K562 (cell line): Measurements from ENCODE around the gene SYMPK. TPM values are rescaled to one million over a fixed set of nuclear protein-coding genes. Genes with fewer than 3 reads are reported as not detected.

Source experiments
- EGR1 ChIP-seq: fragments of 450-650 bp; conservative IDR thresholded peaks from 2 replicates; pipeline ENCODE4 v1.6.1; 2017; ENCODE audit warnings: mild to moderate bottlenecking
- GATAD2A ChIP-seq: fragments of 450-650 bp; IDR thresholded peaks from 2 replicates; pipeline ENCODE4 v1.6.1; 2017
- HCFC1 ChIP-seq: IDR thresholded peaks from 2 replicates; pipeline ENCODE4 v1.6.1; 2012; ENCODE audit warnings: low read depth, low read length, improper control_type of control experiment
- MAZ ChIP-seq, 2 experiments: fragments of 450-650 bp in 1 of 2; sonication (generic) in 1 of 2; formaldehyde crosslinking; IDR thresholded peaks in 1 of 2; conservative IDR thresholded peaks in 1 of 2; 2 replicates each; pipeline versions ENCODE4 v1.4.0 to v1.5.0; 2020; ENCODE audit warnings: mild to moderate bottlenecking in 1 of 2, missing genetic modification reagents in 1 of 2
- NONO ChIP-seq, 2 experiments: fragments of 200-400 bp in 1 of 2; fragments of 450-650 bp in 1 of 2; formaldehyde crosslinking in 1 of 2; IDR thresholded peaks; 2 replicates each; pipeline ENCODE4 v1.6.1; 2017; ENCODE audit warnings: low read depth in 2 of 2, mild to moderate bottlenecking in 2 of 2, moderate library complexity in 2 of 2, low read length in 1 of 2
- NR4A1 ChIP-seq, 2 experiments: fragments of 250-450 bp in 1 of 2; fragments of 450-650 bp in 1 of 2; sonication (Bioruptor Pico) in 1 of 2; IDR thresholded peaks; 2 replicates each; pipeline versions ENCODE4 v1.4.0 to v1.6.1; 2016 to 2020; ENCODE audit warnings: mild to moderate bottlenecking in 2 of 2, missing compliant biosample characterization in 1 of 2, missing genetic modification characterization in 1 of 2, moderate library complexity in 1 of 2
- RBBP5 ChIP-seq: fragments of 200-600 bp; sonication (generic); IDR thresholded peaks from 2 replicates; pipeline ENCODE4 v1.6.1; 2012; ENCODE audit warnings: borderline replicate concordance, mild to moderate bottlenecking, low read length, control low read depth, inconsistent platforms; ENCODE audit not compliant: insufficient read depth, poor library complexity, severe bottlenecking
- RBM14 ChIP-seq: fragments of 200-400 bp; formaldehyde crosslinking; IDR thresholded peaks from 2 replicates; pipeline ENCODE4 v1.6.1; 2018; ENCODE audit warnings: low read depth, mild to moderate bottlenecking, low read length, moderate library complexity, borderline replicate concordance; ENCODE audit not compliant: insufficient read depth
- ZBED1 ChIP-seq: IDR thresholded peaks from 2 replicates; pipeline ENCODE4 v1.6.1; 2014
- ZBTB7A ChIP-seq: IDR thresholded peaks from 2 replicates; pipeline ENCODE4 v1.6.1; 2011; ENCODE audit warnings: low read depth, mild to moderate bottlenecking, low read length, moderate library complexity, borderline replicate concordance; ENCODE audit not compliant: control insufficient read depth
- ZNF24 ChIP-seq: fragments of 450-650 bp; IDR thresholded peaks from 2 replicates; pipeline ENCODE4 v1.6.1; 2016
- ZNF644 ChIP-seq: fragments of 200-800 bp; sonication (Bioruptor generic); IDR thresholded peaks from 2 replicates; pipeline ENCODE4 v1.6.1; 2016; ENCODE audit warnings: low read depth, missing genetic modification characterization, missing compliant biosample characterization
- polyA plus RNA-seq, 8 experiments: library from polyadenylated mRNA; depleted of rRNA in 4 of 8; stranded (reverse) in 5 of 8; unstranded in 3 of 8; fragments of >200 nt; fragmentation: Nextera tagmentation in 2 of 8; fragmentation: Illumina TruSeq in 1 of 8; extraction: Ambion mirVana in 2 of 8; extraction: Trizol in 1 of 8; gene quantifications; 2 replicates each; pipeline versions ENCODE4 v1.2.1 to v1.2.3, GENCODE V29; 2011 to 2014; ENCODE audit warnings: inconsistent platforms in 1 of 8, missing spikeins in 1 of 8
- total RNA-seq, 7 experiments: library from RNA; depleted of rRNA in 6 of 7; stranded (reverse); fragments of >200 nt in 6 of 7; fragmentation: Illumina TruSeq in 2 of 7; extraction: Trizol in 2 of 7; gene quantifications; 2 replicates each; pipeline versions ENCODE4 v1.2.1 to v1.2.3, GENCODE V29; 2011 to 2021; ENCODE audit warnings: low replicate concordance in 1 of 7
- TF ChIP-seq, protein P1 (sequence below): IDR thresholded peaks from 2 replicates; pipeline ENCODE4 v1.6.1; 2016; ENCODE audit warnings: missing genetic modification characterization, missing compliant biosample characterization

The SYMPK gene
- total and polyA plus RNA-seq, 9 of the 15 experiments (the other 6 are each of a cell fraction or from before 2014, with no cell fraction given) = 0.73 to 95.5 (median 58.4) TPM

DNA sequence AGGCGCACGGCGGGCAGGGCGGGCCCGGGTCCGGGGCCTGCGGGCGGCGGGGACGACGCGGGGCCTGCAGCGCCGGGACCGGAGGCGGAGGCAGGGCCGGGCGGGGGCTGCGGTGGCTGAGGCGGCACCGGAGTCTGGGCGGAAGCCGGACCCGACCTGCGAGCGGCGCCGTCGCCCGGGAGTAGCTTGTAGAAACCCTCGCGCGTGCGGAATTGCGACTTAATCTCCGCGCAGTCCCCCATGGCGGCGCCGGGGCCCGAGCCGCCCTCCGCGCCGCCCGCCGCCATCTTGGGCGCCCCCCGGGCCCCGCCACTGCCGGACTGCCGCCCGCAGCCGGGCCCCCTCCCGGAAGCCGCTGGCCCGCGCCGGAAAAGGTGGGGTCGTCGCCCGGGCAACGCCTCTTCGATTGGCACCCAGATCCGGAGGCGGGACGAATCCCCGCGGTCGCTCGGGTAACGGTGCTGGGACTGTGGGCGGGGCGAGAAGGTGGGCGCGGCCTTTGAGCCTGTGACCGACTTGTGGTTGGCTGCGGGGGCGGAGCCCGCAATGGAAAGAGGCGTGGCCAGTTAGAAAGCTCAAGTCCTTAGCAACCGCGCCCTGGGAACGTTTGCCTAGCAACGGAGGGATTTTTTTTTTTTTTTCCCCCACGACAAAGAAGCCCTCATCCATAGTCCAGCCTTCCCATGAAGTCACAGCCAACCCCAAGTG lies 70.3 kb downstream of the SYMPK start, which contains the start of gene DMWD (continued):
- TF ChIP-seq ZNF24 (peak; percentile 37; the same call in 1 of the 2 replicates), RBM14 (no peak), EGR1 (peak; percentile 96), RBBP5 (peak; percentile 86), NONO (IDR thresholded peaks at IDR 0.05; ENCODE audit: low read depth in 2 of 2, low read length in 1 of 2) (peak in 1 of 2 experiments; percentile 89; a peak in 2 of 4 replicates), GATAD2A (no peak), ZBED1 (no peak), ZNF644 (tag) (no peak), ZBTB7A (peak; percentile 86), HCFC1 (peak; percentile 43; the same call in 1 of the 2 replicates), MAZ (CRISPR knock-in tag; conservative IDR thresholded peaks at IDR 0.05 in 1 of 2, IDR thresholded peaks at IDR 0.05 in 1 of 2) (peak; percentile 67 to 79; a peak in 2 of 4 replicates), NR4A1 (CRISPR knock-in tag; IDR thresholded peaks at IDR 0.05) (no peak), NR4A1 (tag; IDR thresholded peaks at IDR 0.05) (no peak)
- TF ChIP-seq, protein P1, sequence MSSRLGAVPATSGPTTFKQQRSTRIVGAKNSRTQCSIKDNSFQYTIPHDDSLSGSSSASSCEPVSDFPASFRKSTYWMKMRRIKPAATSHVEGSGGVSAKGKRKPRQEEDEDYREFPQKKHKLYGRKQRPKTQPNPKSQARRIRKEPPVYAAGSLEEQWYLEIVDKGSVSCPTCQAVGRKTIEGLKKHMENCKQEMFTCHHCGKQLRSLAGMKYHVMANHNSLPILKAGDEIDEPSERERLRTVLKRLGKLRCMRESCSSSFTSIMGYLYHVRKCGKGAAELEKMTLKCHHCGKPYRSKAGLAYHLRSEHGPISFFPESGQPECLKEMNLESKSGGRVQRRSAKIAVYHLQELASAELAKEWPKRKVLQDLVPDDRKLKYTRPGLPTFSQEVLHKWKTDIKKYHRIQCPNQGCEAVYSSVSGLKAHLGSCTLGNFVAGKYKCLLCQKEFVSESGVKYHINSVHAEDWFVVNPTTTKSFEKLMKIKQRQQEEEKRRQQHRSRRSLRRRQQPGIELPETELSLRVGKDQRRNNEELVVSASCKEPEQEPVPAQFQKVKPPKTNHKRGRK (tag) = no peak
- TF ChIP-seq, all 486 proteins: peak for 65
